ENCODE data around the gene AHSA1.

- TF ChIP-seq, protein P1, sequence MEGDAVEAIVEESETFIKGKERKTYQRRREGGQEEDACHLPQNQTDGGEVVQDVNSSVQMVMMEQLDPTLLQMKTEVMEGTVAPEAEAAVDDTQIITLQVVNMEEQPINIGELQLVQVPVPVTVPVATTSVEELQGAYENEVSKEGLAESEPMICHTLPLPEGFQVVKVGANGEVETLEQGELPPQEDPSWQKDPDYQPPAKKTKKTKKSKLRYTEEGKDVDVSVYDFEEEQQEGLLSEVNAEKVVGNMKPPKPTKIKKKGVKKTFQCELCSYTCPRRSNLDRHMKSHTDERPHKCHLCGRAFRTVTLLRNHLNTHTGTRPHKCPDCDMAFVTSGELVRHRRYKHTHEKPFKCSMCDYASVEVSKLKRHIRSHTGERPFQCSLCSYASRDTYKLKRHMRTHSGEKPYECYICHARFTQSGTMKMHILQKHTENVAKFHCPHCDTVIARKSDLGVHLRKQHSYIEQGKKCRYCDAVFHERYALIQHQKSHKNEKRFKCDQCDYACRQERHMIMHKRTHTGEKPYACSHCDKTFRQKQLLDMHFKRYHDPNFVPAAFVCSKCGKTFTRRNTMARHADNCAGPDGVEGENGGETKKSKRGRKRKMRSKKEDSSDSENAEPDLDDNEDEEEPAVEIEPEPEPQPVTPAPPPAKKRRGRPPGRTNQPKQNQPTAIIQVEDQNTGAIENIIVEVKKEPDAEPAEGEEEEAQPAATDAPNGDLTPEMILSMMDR (IDR thresholded peaks at IDR 0.05): no peak
- no peak for TF ChIP-seq POLR2AphosphoS5 (IDR thresholded peaks at IDR 0.05; ENCODE audit: insufficient read depth in 1 of 2, low read depth in 1 of 2)
- TF ChIP-seq POLR2A (IDR thresholded peaks at IDR 0.05): no peak
These were observed 33.2 kb downstream of the AHSA1 start for GRCh38 chr14:77491056-77491455.

Measured in vagina (tissue), 2 donors.